CD14-positive monocyte (primary cell): Measurements from ENCODE around the gene ARID3B. TPM values are rescaled to one million over a fixed set of nuclear protein-coding genes. Genes with fewer than 3 reads are reported as not detected.

Source experiments
- DNase-seq, 3 donors: peaks; one replicate each; pipeline ENCODE4 v3.0.0-alpha.2; 2011 to 2022
- H2AFZ ChIP-seq: 2 replicates; pipeline ENCODE4 v1.6.0; 2012; ENCODE audit warnings: mild to moderate bottlenecking, low read depth, low read length, inconsistent platforms; ENCODE audit not compliant: insufficient read depth, poor library complexity, severe bottlenecking
- H3K27ac ChIP-seq, 2 donors: 1 replicate in 1 of 2; 2 replicates in 1 of 2; pipeline ENCODE4 v1.5.1; 2012 to 2013; ENCODE audit warnings: low read length in 2 of 2, control low read depth in 1 of 2, inconsistent platforms in 1 of 2, low read depth in 1 of 2, mild to moderate bottlenecking in 1 of 2
- H3K27me3 ChIP-seq, 2 donors: one replicate each; pipeline versions ENCODE4 v1.6.0 to v1.6.1; 2011 to 2013; ENCODE audit warnings: low read length in 2 of 2; ENCODE audit not compliant: control insufficient read depth in 2 of 2, insufficient read depth in 2 of 2
- H3K36me3 ChIP-seq, 2 donors: replicated peaks in 1 of 2; 1 replicate in 1 of 2; 2 replicates in 1 of 2; pipeline versions ENCODE4 v1.5.1 to v1.6.1; 2012 to 2013; ENCODE audit warnings: low read length in 2 of 2, control low read depth in 1 of 2, inconsistent platforms in 1 of 2, mild to moderate bottlenecking in 1 of 2; ENCODE audit not compliant: insufficient read depth in 2 of 2, control insufficient read depth in 1 of 2
- H3K4me1 ChIP-seq, 2 donors: 1 replicate in 1 of 2; 2 replicates in 1 of 2; pipeline versions ENCODE4 v1.5.1 to v1.6.1; 2012 to 2013; ENCODE audit warnings: low read length in 2 of 2, control low read depth in 1 of 2, inconsistent platforms in 1 of 2, mild to moderate bottlenecking in 1 of 2, moderate library complexity in 1 of 2; ENCODE audit not compliant: insufficient read depth in 2 of 2, control insufficient read depth in 1 of 2
- H3K4me2 ChIP-seq: replicated peaks from 2 replicates; pipeline ENCODE3; 2012; ENCODE audit warnings: low read length, moderate library complexity, mild to moderate bottlenecking; ENCODE audit not compliant: poor library complexity, severe bottlenecking; ENCODE audit errors: extremely low read depth
- H3K4me3 ChIP-seq, 3 experiments: fragments of 200-600 bp in 1 of 3; sonication (generic) in 1 of 3; replicated peaks in 1 of 3; 1 replicate in 2 of 3; 2 replicates in 1 of 3; pipeline ENCODE4 v1.5.1; 2011 to 2013; ENCODE audit warnings: low read length in 3 of 3, mild to moderate bottlenecking in 3 of 3, control low read depth in 2 of 3, low read depth in 2 of 3, inconsistent platforms in 1 of 3, moderate library complexity in 1 of 3
- H3K79me2 ChIP-seq: 2 replicates; pipeline ENCODE4 v1.6.0; 2012; ENCODE audit warnings: mild to moderate bottlenecking, control low read depth, inconsistent platforms, low read length, moderate library complexity; ENCODE audit not compliant: insufficient read depth
- H3K9ac ChIP-seq: 2 replicates; pipeline ENCODE4 v1.6.0; 2017; ENCODE audit warnings: low read length, mild to moderate bottlenecking; ENCODE audit not compliant: insufficient read depth, poor library complexity, severe bottlenecking
- H3K9me3 ChIP-seq, 2 donors: replicated peaks in 1 of 2; 1 replicate in 1 of 2; 2 replicates in 1 of 2; pipeline versions ENCODE4 v1.5.1 to v1.6.1; 2012 to 2013; ENCODE audit warnings: low read length in 2 of 2, control low read depth in 1 of 2; ENCODE audit not compliant: control insufficient read depth in 1 of 2, insufficient read depth in 1 of 2
- H4K20me1 ChIP-seq: 2 replicates; pipeline ENCODE4 v1.6.0; 2012; ENCODE audit warnings: mild to moderate bottlenecking, low read length, control low read depth, moderate library complexity; ENCODE audit not compliant: insufficient read depth
- H3K27ac Mint-ChIP-seq, 7 donors: one replicate each; pipeline ENCODE4 v1.8.0; 2020; ENCODE audit warnings: mild to moderate bottlenecking in 7 of 7, mixed read lengths in 7 of 7, moderate library complexity in 6 of 7, inconsistent platforms in 2 of 7
- H3K27me3 Mint-ChIP-seq, 3 donors: one replicate each; pipeline ENCODE4 v1.8.0; 2021 to 2022; ENCODE audit warnings: low read depth in 3 of 3, mild to moderate bottlenecking in 3 of 3, mixed read lengths in 3 of 3, moderate library complexity in 3 of 3, inconsistent platforms in 1 of 3
- H3K36me3 Mint-ChIP-seq, 2 donors: one replicate each; pipeline ENCODE4 v1.8.0; 2020; ENCODE audit warnings: mixed read lengths in 2 of 2, inconsistent platforms in 1 of 2, mild to moderate bottlenecking in 1 of 2
- H3K4me1 Mint-ChIP-seq: one replicate; pipeline ENCODE4 v1.8.0; 2020; ENCODE audit warnings: mild to moderate bottlenecking, mixed read lengths
- H3K4me3 Mint-ChIP-seq, 2 donors: one replicate each; pipeline ENCODE4 v1.8.0; 2020; ENCODE audit warnings: mild to moderate bottlenecking in 2 of 2, mixed read lengths in 2 of 2, moderate library complexity in 1 of 2
- H3K9me3 Mint-ChIP-seq, 7 donors: one replicate each; pipeline ENCODE4 v1.8.0; 2020 to 2022; ENCODE audit warnings: mixed read lengths in 7 of 7, mild to moderate bottlenecking in 6 of 7, moderate library complexity in 6 of 7, inconsistent platforms in 2 of 7
- WGBS: methylation state at CpG from one replicate; pipeline ENCODE4 v1.1.5; 2013; ENCODE audit warnings: missing lambda C conversion rate; ENCODE audit not compliant: insufficient coverage; 5-methylcytosine and 5-hydroxymethylcytosine counted together
- intact Hi-C, 2 donors: fragments of 100-400 bp; cut with micrococcal nuclease; formaldehyde crosslinking; loops; one replicate each; pipeline versions ENCODE4 v1.15.0 to v1.15.1; 2023
- polyA plus RNA-seq, 3 donors: library from polyadenylated mRNA; depleted of rRNA in 1 of 3; unstranded in 2 of 3; stranded (reverse) in 1 of 3; fragments of 300-500 nt in 2 of 3; fragments of >200 nt in 1 of 3; fragmentation: Illumina TruSeq in 2 of 3; gene quantifications; 1 replicate in 2 of 3; 2 replicates in 1 of 3; pipeline ENCODE4 v1.2.3, GENCODE V29; 2012 to 2021
- TF ChIP-seq, protein P1 (sequence below): fragments of 200-600 bp; IDR thresholded peaks from one replicate; pipeline ENCODE4 v1.8.0; 2022; ENCODE audit warnings: antibody characterized with exemption, mild to moderate bottlenecking

ARID3B gene
- polyA plus RNA-seq, 3 donors = 2.3 to 17.4 (median 4.4) TPM

DNA sequence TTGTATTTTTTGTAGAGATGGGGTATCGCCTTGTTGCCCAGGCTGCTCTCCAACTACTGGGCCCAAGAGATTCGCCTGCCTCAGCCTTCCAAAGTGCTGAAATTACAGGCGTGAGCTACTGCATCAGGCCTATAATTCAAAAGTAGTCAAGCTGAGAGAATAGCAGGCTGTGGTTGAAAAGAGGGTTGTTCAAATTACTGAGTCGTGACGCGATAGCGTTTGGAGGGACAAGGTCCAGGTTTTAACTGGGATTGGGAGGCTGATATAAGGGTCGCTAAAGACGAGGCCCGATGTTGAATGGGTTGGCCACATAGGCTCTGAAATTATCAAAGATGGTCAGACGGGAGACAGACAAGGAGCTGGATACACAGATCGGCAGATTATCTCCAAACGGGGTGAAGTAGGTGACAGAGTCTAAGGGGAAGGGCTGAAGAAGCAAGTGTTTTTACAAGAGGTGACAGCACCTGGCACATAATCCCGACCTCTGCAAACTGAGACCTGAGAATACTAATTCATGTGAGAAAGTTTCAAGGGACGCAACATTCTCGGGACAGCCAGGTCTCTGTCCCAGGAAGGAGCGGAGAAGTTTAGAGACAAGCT lies 759 bp upstream of the ARID3B start:
- TF ChIP-seq, protein P1, sequence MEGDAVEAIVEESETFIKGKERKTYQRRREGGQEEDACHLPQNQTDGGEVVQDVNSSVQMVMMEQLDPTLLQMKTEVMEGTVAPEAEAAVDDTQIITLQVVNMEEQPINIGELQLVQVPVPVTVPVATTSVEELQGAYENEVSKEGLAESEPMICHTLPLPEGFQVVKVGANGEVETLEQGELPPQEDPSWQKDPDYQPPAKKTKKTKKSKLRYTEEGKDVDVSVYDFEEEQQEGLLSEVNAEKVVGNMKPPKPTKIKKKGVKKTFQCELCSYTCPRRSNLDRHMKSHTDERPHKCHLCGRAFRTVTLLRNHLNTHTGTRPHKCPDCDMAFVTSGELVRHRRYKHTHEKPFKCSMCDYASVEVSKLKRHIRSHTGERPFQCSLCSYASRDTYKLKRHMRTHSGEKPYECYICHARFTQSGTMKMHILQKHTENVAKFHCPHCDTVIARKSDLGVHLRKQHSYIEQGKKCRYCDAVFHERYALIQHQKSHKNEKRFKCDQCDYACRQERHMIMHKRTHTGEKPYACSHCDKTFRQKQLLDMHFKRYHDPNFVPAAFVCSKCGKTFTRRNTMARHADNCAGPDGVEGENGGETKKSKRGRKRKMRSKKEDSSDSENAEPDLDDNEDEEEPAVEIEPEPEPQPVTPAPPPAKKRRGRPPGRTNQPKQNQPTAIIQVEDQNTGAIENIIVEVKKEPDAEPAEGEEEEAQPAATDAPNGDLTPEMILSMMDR = no peak
- Histone ChIP-seq H3K4me1 (peaks cover 24 to 42% of the 10 kb centered on the region in 2 donors), H2AFZ (peak overlapping the region; percentile 94), H3K4me2 (peak overlapping the region; percentile 83), H4K20me1 (peaks cover 32% of the 10 kb centered on the region), H3K9me3 (no peaks in the 10 kb centered on the region), H3K27me3 (no peaks in the 10 kb centered on the region), H3K4me3 (peak overlapping the region; percentile 62 to 91 (median 84)), H3K79me2 (peaks cover 34% of the 10 kb centered on the region), H3K27ac (peak overlapping the region; percentile 62 to 84), H3K9ac (peak overlapping the region; percentile 73), H3K36me3 (peaks cover 0 to 9% of the 10 kb centered on the region in 2 donors)
- H3K9me3 Mint-ChIP-seq = peaks cover 0 to 2% (median 0%) of the 10 kb centered on the region in 7 donors
- peaks cover 15 to 26% of the 10 kb centered on the region in 2 donors for H3K36me3 Mint-ChIP-seq
- peaks cover 3 to 8% (median 7%) of the 10 kb centered on the region in 3 donors for H3K27me3 Mint-ChIP-seq
- 0% methylated on average over 11 of the region's 17 CpGs for WGBS
- DNase-seq = peak in 1 of 3 donors; percentile 1
- peak overlapping the region; percentile 92 for H3K4me3 Mint-ChIP-seq
- peak overlapping the region; percentile 89 to 97 (median 95) for H3K27ac Mint-ChIP-seq
- H3K4me1 Mint-ChIP-seq = peaks cover 39% of the 10 kb centered on the region
- intact Hi-C loops = loop anchor here (2.0 to 10.0 kb wide), 5 partner anchors 57 to 915 kb away; partner anchors contain the start of genes UBL7 (in 2 of the 2), CLK3 (in 1 of the 2) and SIN3A (in 1 of the 2)

DNA sequence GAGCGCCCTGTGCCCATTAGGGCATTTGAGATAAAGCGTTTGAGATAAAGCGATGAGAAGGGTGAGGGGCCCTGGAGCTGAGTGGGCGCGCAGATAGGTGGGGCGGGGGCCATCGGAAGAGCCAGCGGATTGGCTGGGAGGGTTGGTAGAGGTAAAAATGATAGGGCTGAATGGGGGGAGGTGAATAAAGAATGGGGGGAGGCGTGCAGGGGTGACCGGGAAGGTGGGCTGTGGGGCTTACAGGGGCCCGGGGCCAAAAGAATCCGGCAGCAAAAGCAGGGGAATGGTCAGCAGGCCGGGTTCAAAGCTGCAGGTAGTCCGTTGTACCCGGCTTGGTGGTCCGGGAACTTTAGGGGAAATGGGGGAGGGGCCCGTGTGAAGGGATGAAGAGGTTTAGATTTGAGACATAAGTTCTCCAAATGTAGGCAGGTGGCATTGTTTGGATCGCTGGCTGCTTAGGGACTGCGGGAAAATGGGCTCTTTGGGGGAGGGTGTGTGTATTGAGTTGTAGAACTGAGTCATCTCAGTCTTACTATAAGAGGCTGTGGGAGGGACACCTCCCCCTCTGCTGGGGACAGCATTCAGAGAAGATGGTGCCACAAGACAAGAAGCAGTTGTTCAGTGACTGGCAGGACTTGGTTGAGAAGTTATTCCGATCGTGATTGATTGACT lies 610 bp downstream of the ARID3B start:
- DNase-seq = peak; percentile 70 to 83 (median 73)
- Mint-ChIP-seq H3K36me3 (peaks cover 24 to 32% of the 10 kb centered on the region in 2 donors), H3K9me3 (peaks cover 0 to 2% (median 0%) of the 10 kb centered on the region in 7 donors), H3K4me3 (peak overlapping the region; percentile 92 to 96), H3K4me1 (peaks cover 53% of the 10 kb centered on the region), H3K27me3 (peaks cover 5 to 9% (median 8%) of the 10 kb centered on the region in 3 donors), H3K27ac (peak overlapping the region; percentile 82 to 95 (median 91))
- peaks cover 34% of the 10 kb centered on the region for H3K79me2 ChIP-seq
- H2AFZ ChIP-seq = peak overlapping the region; percentile 82
- H4K20me1 ChIP-seq = peaks cover 46% of the 10 kb centered on the region
- no peaks in the 10 kb centered on the region for H3K27me3 ChIP-seq
- peak overlapping the region; percentile 100 for H3K4me2 ChIP-seq
- no peaks in the 10 kb centered on the region for H3K9me3 ChIP-seq
- WGBS = under 1% methylated on average over 19 of the region's 21 CpGs
- H3K9ac ChIP-seq = peak overlapping the region; percentile 82
- H3K4me3 ChIP-seq = peak overlapping the region; percentile 73 to 91 (median 79)
- TF ChIP-seq, protein P1 = no peak
- peaks cover 37 to 56% of the 10 kb centered on the region in 2 donors for H3K4me1 ChIP-seq
- intact Hi-C loops = loop anchor here (2.0 to 10.0 kb wide), 5 partner anchors 56 to 913 kb away; partner anchors contain the start of genes UBL7 (in 2 of the 2), CLK3 (in 1 of the 2) and SIN3A (in 1 of the 2)
- H3K36me3 ChIP-seq = peaks cover 0 to 9% of the 10 kb centered on the region in 2 donors
- peak overlapping the region; percentile 69 to 81 for H3K27ac ChIP-seq
